ENCODE results near the gene VIPAS39. TPM values are rescaled to one million over a fixed set of nuclear protein-coding genes. Genes with fewer than 3 reads are reported as not detected.

Gene VIPAS39
- total RNA-seq, 1 donor from 2014 or later, result 17.9 TPM

DNA sequence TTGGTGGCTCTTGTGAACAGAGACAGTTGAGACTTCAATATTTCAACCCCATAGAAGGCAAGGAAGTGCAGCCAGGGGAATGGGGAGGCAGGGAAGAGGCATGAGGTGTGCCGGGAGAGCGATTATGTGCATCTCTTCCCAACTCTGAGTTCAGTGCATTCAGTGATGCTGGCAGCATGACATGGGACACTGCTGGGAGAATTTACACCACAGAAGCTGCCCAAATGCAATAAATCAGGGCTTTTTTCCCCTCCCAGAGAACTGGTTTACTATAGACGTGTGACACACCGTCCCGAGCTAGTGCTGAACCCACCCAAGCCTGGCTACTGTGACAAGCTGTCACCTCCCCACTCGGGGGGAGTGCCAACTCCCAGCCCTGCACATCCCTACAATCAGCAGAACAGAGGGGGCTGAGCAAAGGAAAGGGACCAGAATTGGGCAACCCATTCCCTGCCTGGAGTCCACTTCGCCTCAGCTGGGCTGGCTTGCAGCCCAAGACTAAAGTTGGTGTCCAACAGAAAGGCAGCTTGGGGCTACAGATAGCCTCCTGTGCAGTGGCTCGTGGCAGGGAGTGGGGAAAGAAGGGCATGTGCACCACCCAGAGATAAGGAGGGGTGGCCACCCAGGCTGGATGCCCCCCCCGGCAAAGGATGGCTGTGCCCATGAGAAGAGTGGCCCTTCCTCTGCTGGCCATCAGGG lies 17.2 kb upstream of the VIPAS39 start:
- no peak for ATAC-seq
- intact Hi-C loops (cut with DNase I), result no loop called here
- DNase-seq (ENCODE audit: low spot score), result no peak

DNA sequence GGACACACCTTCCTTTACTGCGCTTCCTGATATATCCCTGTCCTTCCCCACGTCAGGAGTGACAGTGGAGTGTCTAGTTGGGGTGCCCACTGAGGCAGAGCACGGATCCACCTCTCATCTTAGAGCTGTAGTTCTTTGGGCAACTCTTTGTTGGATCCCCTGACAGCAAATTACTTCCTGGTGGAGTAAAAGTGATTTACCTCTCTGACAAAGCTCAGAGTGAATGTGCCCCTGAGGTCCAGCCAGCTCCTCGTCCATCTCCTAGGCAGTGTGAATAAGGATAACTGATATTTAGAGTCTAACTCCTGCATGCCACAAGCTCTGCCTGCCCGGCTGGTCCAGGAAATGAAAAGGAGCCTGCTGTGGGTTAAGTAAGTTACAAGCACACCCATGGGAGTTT lies 16.5 kb upstream of the VIPAS39 start:
- DNase-seq (ENCODE audit: low spot score) (peak; percentile 10), ATAC-seq (no peak)
- intact Hi-C loops (cut with DNase I), result no loop called here

DNA sequence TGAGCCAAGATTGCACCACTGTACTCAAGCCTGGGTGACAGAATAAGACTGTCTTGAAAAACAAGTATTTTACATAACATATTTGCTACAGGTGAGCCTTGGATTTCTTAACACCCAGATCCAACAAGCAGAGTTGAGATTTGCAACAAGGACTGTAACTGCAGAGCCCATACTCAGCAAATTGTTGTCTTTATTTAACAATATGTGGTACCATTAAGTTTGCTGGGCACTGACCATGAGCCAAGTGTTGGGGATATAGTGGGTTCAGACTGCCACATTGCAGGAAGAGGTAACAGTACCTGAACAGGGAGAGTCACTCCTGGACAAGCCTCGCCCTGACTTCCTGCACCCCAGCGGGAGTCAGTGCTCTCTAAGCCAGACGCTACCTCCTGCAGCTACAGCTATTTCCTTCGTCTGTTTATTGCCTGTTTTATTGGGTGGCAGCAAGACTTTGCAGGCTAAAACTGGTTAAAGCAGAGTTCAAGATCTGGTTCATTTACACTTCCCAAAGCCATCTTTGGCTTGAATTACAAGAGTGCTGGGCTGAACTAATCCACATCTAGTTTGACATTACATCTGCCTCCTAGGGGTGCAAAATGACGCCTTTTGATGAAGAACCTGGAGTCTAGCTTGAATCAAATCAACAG lies 12.9 kb upstream of the VIPAS39 start:
- DNase-seq (ENCODE audit: low spot score) (peak; percentile 33), ATAC-seq (no peak)
- intact Hi-C loops (cut with DNase I), result no loop called here

DNA sequence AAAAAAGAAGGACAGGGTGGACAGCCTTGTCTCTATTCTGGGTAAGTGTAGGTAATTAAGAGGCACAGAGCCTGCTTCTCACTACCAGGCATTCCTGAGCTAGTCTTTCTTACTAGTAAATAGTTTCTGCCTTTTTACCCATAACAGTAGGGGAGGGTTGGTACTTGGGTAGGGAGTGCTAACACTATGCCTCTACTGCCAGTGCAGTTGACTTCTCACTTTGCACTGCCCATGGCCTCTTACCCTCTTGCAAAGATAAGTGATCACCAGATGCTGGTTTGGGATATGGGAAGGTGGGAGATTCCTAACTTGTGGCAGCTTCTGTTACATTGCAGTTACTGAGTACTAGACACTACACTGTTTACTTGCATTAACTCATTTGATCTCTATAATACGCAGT lies 12.1 kb upstream of the VIPAS39 start:
- ATAC-seq, result no peak
- intact Hi-C loops (cut with DNase I), result no loop called here
- DNase-seq (ENCODE audit: low spot score), result peak; percentile 9

- no peak for ATAC-seq
- intact Hi-C loops (cut with DNase I), result no loop called here
- no peak for DNase-seq (ENCODE audit: low spot score)
These were observed 11.7 kb upstream of the VIPAS39 start for GRCh38 chr14:77469067-77469505.

GRCh38 chr14:77467801-77468200 lies 10.4 kb upstream of the VIPAS39 start:
- no peak for DNase-seq (ENCODE audit: low spot score)
- ATAC-seq, result no peak
- intact Hi-C loops (cut with DNase I), result no loop called here

- DNase-seq (ENCODE audit: low spot score) (peak; percentile 76), ATAC-seq (no peak)
- intact Hi-C loops (cut with DNase I), result no loop called here
These were observed 1.8 kb upstream of the VIPAS39 start for GRCh38 chr14:77459072-77459723.

DNA sequence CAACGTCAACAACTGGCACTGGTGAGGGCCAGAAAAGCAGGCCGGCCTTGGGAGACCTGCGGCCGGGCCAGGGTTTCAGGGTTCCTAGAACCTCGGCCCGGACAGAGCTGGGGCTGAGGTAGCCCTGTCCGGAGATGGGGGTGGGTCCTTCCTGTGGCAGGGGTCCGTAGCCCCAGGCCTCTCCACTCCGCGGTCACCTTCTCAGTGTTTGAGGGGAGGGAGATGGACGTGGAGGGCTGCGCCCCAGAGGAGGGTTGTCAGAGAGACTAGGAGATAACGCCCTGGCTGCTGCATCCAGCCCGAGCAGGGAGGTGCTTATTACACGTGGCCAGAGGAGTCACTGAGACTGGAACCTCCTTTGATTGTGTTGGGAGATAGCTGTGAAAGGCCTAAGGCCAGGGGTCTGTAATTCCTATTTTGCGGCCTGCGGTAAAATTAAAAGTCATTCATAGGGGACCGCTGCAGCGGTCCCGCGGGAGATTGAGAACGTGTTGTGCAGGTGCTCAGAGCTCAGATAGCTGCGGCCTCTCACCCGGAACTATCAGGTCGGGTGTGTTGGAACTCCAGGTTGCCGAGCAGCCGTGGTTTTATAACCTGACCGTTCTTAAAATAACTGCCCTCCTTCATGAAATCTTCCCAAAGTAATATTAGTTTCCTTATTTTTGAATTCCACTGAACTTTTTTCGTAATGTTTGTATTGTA lies 999 bp upstream of the VIPAS39 start:
- ATAC-seq (peak; percentile 3), DNase-seq (ENCODE audit: low spot score) (no peak)
- intact Hi-C loops (cut with DNase I), result no loop called here

- no peak for DNase-seq (ENCODE audit: low spot score)
- intact Hi-C loops (cut with DNase I), result no loop called here
- no peak for ATAC-seq
These were observed 283 bp downstream of the VIPAS39 start for GRCh38 chr14:77457115-77457521.

GRCh38 chr14:77455966-77456640 lies 1.3 kb downstream of the VIPAS39 start:
- intact Hi-C loops (cut with DNase I), result no loop called here
- DNase-seq (ENCODE audit: low spot score) (no peak), ATAC-seq (no peak)

- DNase-seq (ENCODE audit: low spot score), result no peak
- no peak for ATAC-seq
- intact Hi-C loops (cut with DNase I), result no loop called here
These were observed 15.2 kb downstream of the VIPAS39 start for GRCh38 chr14:77442196-77442595.

GRCh38 chr14:77439861-77440260 lies 17.5 kb downstream of the VIPAS39 start:
- intact Hi-C loops (cut with DNase I), result no loop called here
- ATAC-seq (no peak), DNase-seq (ENCODE audit: low spot score) (no peak)

DNA sequence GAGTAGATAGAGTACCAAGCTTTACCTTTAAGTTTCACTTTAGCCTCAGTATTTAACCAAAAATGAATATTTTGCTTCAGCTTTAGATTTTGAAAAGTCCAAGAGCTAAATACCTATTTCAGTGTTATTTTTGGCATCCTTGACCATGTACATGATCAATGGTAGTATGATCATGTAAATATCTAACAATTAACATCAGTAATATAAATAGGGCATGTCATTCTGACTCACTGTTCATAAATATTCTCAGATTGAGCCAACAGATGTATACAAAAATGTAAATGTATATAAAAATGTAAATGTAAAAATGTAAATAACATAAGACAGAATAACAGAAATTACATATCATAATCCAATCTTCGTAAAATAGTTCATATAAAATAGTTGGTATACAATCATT lies 18.8 kb downstream of the VIPAS39 start:
- intact Hi-C loops (cut with DNase I), result no loop called here
- ATAC-seq (no peak), DNase-seq (ENCODE audit: low spot score) (no peak)

- intact Hi-C loops (cut with DNase I), result no loop called here
- DNase-seq (ENCODE audit: low spot score) (no peak), ATAC-seq (no peak)
These were observed 21.4 kb downstream of the VIPAS39 start for GRCh38 chr14:77436042-77436441.

DNA sequence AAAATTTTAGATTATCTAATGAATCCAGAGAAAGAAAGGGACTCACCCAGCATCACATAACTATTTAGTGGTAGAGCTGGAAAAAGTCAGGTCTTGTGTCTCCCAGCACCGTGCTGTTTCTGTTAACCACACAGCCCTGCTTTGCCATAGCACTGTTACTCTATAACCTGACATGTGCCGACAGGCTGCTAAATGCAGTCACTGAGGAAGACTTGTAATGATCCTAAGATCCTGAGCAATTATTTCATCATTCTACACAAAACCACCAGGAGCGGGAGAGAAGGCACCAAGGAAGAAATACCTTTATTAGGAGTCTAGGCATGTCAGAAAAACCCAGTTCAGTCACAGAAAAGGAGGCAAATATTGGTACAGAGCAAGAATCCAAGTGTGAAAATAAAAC lies 31.0 kb downstream of the VIPAS39 start:
- no peak for DNase-seq (ENCODE audit: low spot score)
- intact Hi-C loops (cut with DNase I), result no loop called here
- ATAC-seq, result no peak

- intact Hi-C loops (cut with DNase I), result no loop called here
- DNase-seq (ENCODE audit: low spot score) (no peak), ATAC-seq (no peak)
These were observed 32.5 kb downstream of the VIPAS39 start for GRCh38 chr14:77424862-77425261.

GRCh38 chr14:77423423-77423822 lies 34.0 kb downstream of the VIPAS39 start, which contains the start of gene NOXRED1:
Gene NOXRED1, minus strand, starts transcription at chr14:77423523. Its CDS starts 634 bp downstream, at chr14:77422889.
- no peak for DNase-seq (ENCODE audit: low spot score)
- no peak for ATAC-seq
- intact Hi-C loops (cut with DNase I), result no loop called here

GRCh38 chr14:77421201-77421600 lies 36.2 kb downstream of the VIPAS39 start:
- intact Hi-C loops (cut with DNase I), result no loop called here
- no peak for DNase-seq (ENCODE audit: low spot score)
- no peak for ATAC-seq

GRCh38 chr14:77416836-77417235 lies 40.6 kb downstream of the VIPAS39 start:
- no peak for DNase-seq (ENCODE audit: low spot score)
- no peak for ATAC-seq
- intact Hi-C loops (cut with DNase I), result no loop called here

Measured in sciatic nerve (tissue), 2 donors.